Muscle layer of colon (tissue), 2 donors: ENCODE data around the gene DDX25.

ENCODE experiments used
- H3K27ac ChIP-seq: one replicate; pipeline ENCODE4 v1.7.0; 2013; ENCODE audit warnings: low read depth, mild to moderate bottlenecking, low read length, moderate library complexity
- H3K27me3 ChIP-seq, 2 donors: one replicate each; pipeline ENCODE4 v1.7.0; 2013; ENCODE audit warnings: low read length in 2 of 2, mild to moderate bottlenecking in 2 of 2; ENCODE audit not compliant: insufficient read depth in 2 of 2, control insufficient read depth in 1 of 2
- H3K36me3 ChIP-seq: one replicate; pipeline ENCODE4 v1.7.0; 2013; ENCODE audit warnings: mild to moderate bottlenecking, low read length; ENCODE audit not compliant: insufficient read depth
- H3K4me1 ChIP-seq: one replicate; pipeline ENCODE4 v1.7.0; 2013; ENCODE audit warnings: mild to moderate bottlenecking, low read length; ENCODE audit not compliant: insufficient read depth
- H3K4me3 ChIP-seq, 2 donors: one replicate each; pipeline ENCODE4 v1.7.0; 2013; ENCODE audit warnings: low read length in 2 of 2, low read depth in 1 of 2, mild to moderate bottlenecking in 1 of 2, moderate library complexity in 1 of 2
- H3K9ac ChIP-seq: one replicate; pipeline ENCODE4 v1.7.0; 2013; ENCODE audit warnings: low read length
- H3K9me3 ChIP-seq: one replicate; pipeline ENCODE4 v1.7.0; 2013; ENCODE audit warnings: mild to moderate bottlenecking, low read length
- donor health status: abdominal sarcoma.
- donor health status: Adenocarcinoma of cecum.

Gene DDX25

GRCh38 chr11:125886997-125887372 lies 17.3 kb upstream of the DDX25 start:
- H3K27ac ChIP-seq: peak overlapping the region; percentile 97
- no peaks in the 10 kb centered on the region for H3K9me3 ChIP-seq
- H3K36me3 ChIP-seq: peaks cover 5% of the 10 kb centered on the region
- H3K4me1 ChIP-seq: no peaks in the 10 kb centered on the region
- H3K4me3 ChIP-seq: peak overlapping the region in 1 of 2 donors; percentile 78
- H3K27me3 ChIP-seq: no peaks in the 10 kb centered on the region
- no peak overlapping the region for H3K9ac ChIP-seq

GRCh38 chr11:125887373-125888324 lies 16.7 kb upstream of the DDX25 start, which contains the start of gene HYLS1:
Gene HYLS1, plus strand, starts transcription at chr11:125887668. Its CDS starts 11,701 bp downstream, at chr11:125899369.
- H3K27ac ChIP-seq: peak within 1 kb of the TSS; percentile 97
- H3K36me3 ChIP-seq: peaks cover 11% of the 10 kb centered on the region
- peak within 1 kb of the TSS; percentile 53 for H3K9ac ChIP-seq
- H3K4me3 ChIP-seq: peak within 1 kb of the TSS; percentile 72 to 78
- no peaks in the 10 kb centered on the region for H3K27me3 ChIP-seq
- H3K9me3 ChIP-seq: no peaks in the 10 kb centered on the region
- H3K4me1 ChIP-seq: no peaks in the 10 kb centered on the region

GRCh38 chr11:125890447-125891100 lies 13.7 kb upstream of the DDX25 start:
- H3K27me3 ChIP-seq: no peaks in the 10 kb centered on the region
- no peaks in the 10 kb centered on the region for H3K4me1 ChIP-seq
- no peak overlapping the region for H3K27ac ChIP-seq
- no peak overlapping the region for H3K9ac ChIP-seq
- no peaks in the 10 kb centered on the region for H3K9me3 ChIP-seq
- peaks cover 26% of the 10 kb centered on the region for H3K36me3 ChIP-seq
- H3K4me3 ChIP-seq: no peak overlapping the region

- Histone ChIP-seq H3K9me3 (no peaks in the 10 kb centered on the region), H3K9ac (no peak overlapping the region), H3K4me3 (no peak overlapping the region), H3K4me1 (no peaks in the 10 kb centered on the region), H3K36me3 (peaks cover 28% of the 10 kb centered on the region), H3K27ac (no peak overlapping the region), H3K27me3 (no peaks in the 10 kb centered on the region)
Measured at GRCh38 chr11:125892071-125892470, 12.2 kb upstream of the DDX25 start.

- no peaks in the 10 kb centered on the region for H3K4me1 ChIP-seq
- H3K9ac ChIP-seq: no peak overlapping the region
- H3K9me3 ChIP-seq: no peaks in the 10 kb centered on the region
- no peaks in the 10 kb centered on the region for H3K27me3 ChIP-seq
- H3K27ac ChIP-seq: no peak overlapping the region
- H3K36me3 ChIP-seq: peaks cover 28% of the 10 kb centered on the region
- H3K4me3 ChIP-seq: no peak overlapping the region
Measured at GRCh38 chr11:125892994-125893393, 11.3 kb upstream of the DDX25 start.

- Histone ChIP-seq H3K27ac (no peak overlapping the region), H3K9me3 (no peaks in the 10 kb centered on the region)
Measured at GRCh38 chr11:125901872-125902271, 2.4 kb upstream of the DDX25 start.

GRCh38 chr11:125902277-125902926 lies 1.9 kb upstream of the DDX25 start:
- H3K27ac ChIP-seq: peak overlapping the region; percentile 90
- peaks cover 9 to 27% of the 10 kb centered on the region in 2 donors for H3K27me3 ChIP-seq
- H3K9ac ChIP-seq: peak overlapping the region; percentile 82
- peak overlapping the region; percentile 59 to 85 for H3K4me3 ChIP-seq
- H3K9me3 ChIP-seq: no peaks in the 10 kb centered on the region
- H3K36me3 ChIP-seq: peaks cover 12% of the 10 kb centered on the region
- H3K4me1 ChIP-seq: peaks cover 8% of the 10 kb centered on the region

More at GRCh38 chr11:125901872-125902271, 2.4 kb upstream of the DDX25 start:
- Histone ChIP-seq H3K4me1 (peaks cover 8% of the 10 kb centered on the region), H3K36me3 (peaks cover 12% of the 10 kb centered on the region), H3K4me3 (no peak overlapping the region), H3K27me3 (peaks cover 9 to 27% of the 10 kb centered on the region in 2 donors), H3K9ac (no peak overlapping the region)

GRCh38 chr11:125902927-125903710 lies 1.2 kb upstream of the DDX25 start, which contains the start of gene PUS3:
Gene PUS3, minus strand, starts transcription at chr11:125903206. Its CDS starts 6,922 bp downstream, at chr11:125896284.
- H3K36me3 ChIP-seq: peaks cover 12% of the 10 kb centered on the region
- H3K9me3 ChIP-seq: no peaks in the 10 kb centered on the region
- peak within 1 kb of the TSS; percentile 59 to 85 for H3K4me3 ChIP-seq
- H3K27ac ChIP-seq: peak within 1 kb of the TSS; percentile 90
- H3K9ac ChIP-seq: peak within 1 kb of the TSS; percentile 82
- peaks cover 9 to 27% of the 10 kb centered on the region in 2 donors for H3K27me3 ChIP-seq
- peaks cover 8% of the 10 kb centered on the region for H3K4me1 ChIP-seq

GRCh38 chr11:125904678-125905077 lies 370 bp downstream of the DDX25 start:
- H3K9me3 ChIP-seq: no peaks in the 10 kb centered on the region
- peaks cover 8% of the 10 kb centered on the region for H3K4me1 ChIP-seq
- H3K36me3 ChIP-seq: peaks cover 8% of the 10 kb centered on the region
- H3K27me3 ChIP-seq: peaks cover 9 to 27% of the 10 kb centered on the region in 2 donors
- no peak overlapping the region for H3K27ac ChIP-seq
- no peak overlapping the region for H3K9ac ChIP-seq
- no peak overlapping the region for H3K4me3 ChIP-seq

GRCh38 chr11:125910226-125910849 lies 6.0 kb downstream of the DDX25 start:
- no peaks in the 10 kb centered on the region for H3K9me3 ChIP-seq
- no peaks in the 10 kb centered on the region for H3K4me1 ChIP-seq
- no peak overlapping the region for H3K4me3 ChIP-seq
- H3K36me3 ChIP-seq: no peaks in the 10 kb centered on the region
- no peak overlapping the region for H3K9ac ChIP-seq
- H3K27me3 ChIP-seq: peaks cover under 1 to 8% of the 10 kb centered on the region in 2 donors
- H3K27ac ChIP-seq: no peak overlapping the region
